ENCODE measurements around the gene HAUS6.
"Not testable (repeated sequence)": the region's sequence is repeated elsewhere in the genome, so short reads cannot be mapped to it uniquely, and the experiment has no call there.

Gene HAUS6

GRCh38 chr9:19023078-19023477 is 79.6 kb downstream of the HAUS6 start:
- no peak overlapping the region for H3K9ac ChIP-seq (ENCODE audit: low read length)
- H2AFZ ChIP-seq (ENCODE audit: low read length), result no peak overlapping the region
- no peaks in the 10 kb centered on the region for H3F3A ChIP-seq (ENCODE audit: insufficient read depth, low read length)

GRCh38 chr9:19022206-19022605 is 80.5 kb downstream of the HAUS6 start:
- Histone ChIP-seq H4K20me1 (ENCODE audit: insufficient read depth, low read length) (no peaks in the 10 kb centered on the region), H3K27ac (ENCODE audit: low read length) (no peak overlapping the region), H3K4me1 (ENCODE audit: low read length) (no peaks in the 10 kb centered on the region), H3K9me2 (replicated peaks; ENCODE audit: insufficient read depth, low read length) (no peaks in the 10 kb centered on the region), H3K79me2 (ENCODE audit: low read length) (no peaks in the 10 kb centered on the region), H3K4me3 (ENCODE audit: low read length) (no peak overlapping the region), H3K27me3 (replicated peaks; ENCODE audit: insufficient read depth, low read length) (no peaks in the 10 kb centered on the region), H3K36me3 (replicated peaks; ENCODE audit: insufficient read depth, low read length) (no peaks in the 10 kb centered on the region), H2AFZ (ENCODE audit: low read length) (no peak overlapping the region), H3K9me3 (replicated peaks; ENCODE audit: insufficient read depth, low read length) (no peaks in the 10 kb centered on the region), H3F3A (ENCODE audit: insufficient read depth, low read length) (no peaks in the 10 kb centered on the region), H3K4me2 (ENCODE audit: low read depth, low read length) (no peak overlapping the region), H3K9ac (ENCODE audit: low read length) (no peak overlapping the region)
- TF ChIP-seq CTCF (IDR thresholded peaks at IDR 0.05; ENCODE audit: low read length) (no peak), EZH2phosphoT487 (IDR thresholded peaks at IDR 0.05; ENCODE audit: low read length) (no peak), EZH2 (optimal IDR thresholded peaks at IDR 0.05; ENCODE audit: low read depth, low read length) (no peak)
- DNase-seq, result no peak

More at GRCh38 chr9:19023078-19023477, 79.6 kb downstream of the HAUS6 start:
- no peaks in the 10 kb centered on the region for H3K27me3 ChIP-seq (replicated peaks; ENCODE audit: insufficient read depth, low read length)
- no peak for TF ChIP-seq EZH2 (optimal IDR thresholded peaks at IDR 0.05; ENCODE audit: low read depth, low read length)
- no peak for TF ChIP-seq CTCF (IDR thresholded peaks at IDR 0.05; ENCODE audit: low read length)
- TF ChIP-seq EZH2phosphoT487 (IDR thresholded peaks at IDR 0.05; ENCODE audit: low read length), result no peak
- no peak overlapping the region for H3K4me3 ChIP-seq (ENCODE audit: low read length)
- no peaks in the 10 kb centered on the region for H3K79me2 ChIP-seq (ENCODE audit: low read length)
- no peak overlapping the region for H3K27ac ChIP-seq (ENCODE audit: low read length)
- no peak overlapping the region for H3K4me2 ChIP-seq (ENCODE audit: low read depth, low read length)
- no peaks in the 10 kb centered on the region for H3K4me1 ChIP-seq (ENCODE audit: low read length)
- H4K20me1 ChIP-seq (ENCODE audit: insufficient read depth, low read length), result no peaks in the 10 kb centered on the region
- no peaks in the 10 kb centered on the region for H3K9me2 ChIP-seq (replicated peaks; ENCODE audit: insufficient read depth, low read length)
- no peaks in the 10 kb centered on the region for H3K9me3 ChIP-seq (replicated peaks; ENCODE audit: insufficient read depth, low read length)
- DNase-seq, result no peak
- H3K36me3 ChIP-seq (replicated peaks; ENCODE audit: insufficient read depth, low read length), result no peaks in the 10 kb centered on the region

- not testable (repeated sequence) for H3K36me3 ChIP-seq (replicated peaks; ENCODE audit: insufficient read depth, low read length); H4K20me1 ChIP-seq (ENCODE audit: insufficient read depth, low read length); H3K4me3 ChIP-seq (ENCODE audit: low read length); DNase-seq; H3K27ac ChIP-seq (ENCODE audit: low read length); H3F3A ChIP-seq (ENCODE audit: insufficient read depth, low read length); H3K27me3 ChIP-seq (replicated peaks; ENCODE audit: insufficient read depth, low read length); H2AFZ ChIP-seq (ENCODE audit: low read length); H3K9me2 ChIP-seq (replicated peaks; ENCODE audit: insufficient read depth, low read length); H3K4me1 ChIP-seq (ENCODE audit: low read length); H3K79me2 ChIP-seq (ENCODE audit: low read length); H3K4me2 ChIP-seq (ENCODE audit: low read depth, low read length); H3K9me3 ChIP-seq (replicated peaks; ENCODE audit: insufficient read depth, low read length); H3K9ac ChIP-seq (ENCODE audit: low read length)
Observed at GRCh38 chr9:19021649-19022048, 81.1 kb downstream of the HAUS6 start.

- Histone ChIP-seq H3K27ac (ENCODE audit: low read length) (no peak overlapping the region), H4K20me1 (ENCODE audit: insufficient read depth, low read length) (no peaks in the 10 kb centered on the region), H3K4me1 (ENCODE audit: low read length) (no peaks in the 10 kb centered on the region), H3K9ac (ENCODE audit: low read length) (no peak overlapping the region), H3K9me3 (replicated peaks; ENCODE audit: insufficient read depth, low read length) (no peaks in the 10 kb centered on the region), H3K9me2 (replicated peaks; ENCODE audit: insufficient read depth, low read length) (no peaks in the 10 kb centered on the region), H3K4me3 (ENCODE audit: low read length) (no peak overlapping the region), H3F3A (ENCODE audit: insufficient read depth, low read length) (no peaks in the 10 kb centered on the region), H3K27me3 (replicated peaks; ENCODE audit: insufficient read depth, low read length) (no peaks in the 10 kb centered on the region), H3K79me2 (ENCODE audit: low read length) (no peaks in the 10 kb centered on the region), H2AFZ (ENCODE audit: low read length) (no peak overlapping the region), H3K4me2 (ENCODE audit: low read depth, low read length) (no peak overlapping the region), H3K36me3 (replicated peaks; ENCODE audit: insufficient read depth, low read length) (no peaks in the 10 kb centered on the region)
- TF ChIP-seq EZH2phosphoT487 (IDR thresholded peaks at IDR 0.05; ENCODE audit: low read length), result no peak
- no peak for TF ChIP-seq EZH2 (optimal IDR thresholded peaks at IDR 0.05; ENCODE audit: low read depth, low read length)
- TF ChIP-seq CTCF (IDR thresholded peaks at IDR 0.05; ENCODE audit: low read length), result no peak
- no peak for DNase-seq
Observed at GRCh38 chr9:19020886-19021455, 81.7 kb downstream of the HAUS6 start.
